IPS DF 4.7 (cell line): Measurements from ENCODE around the gene CKAP4.
"Not testable (repeated sequence)": the region's sequence is repeated elsewhere in the genome, so short reads cannot be mapped to it uniquely, and the experiment has no call there.

Source experiments
- DNase-seq: peaks from one replicate; pipeline ENCODE4 v3.0.0-alpha.2; 2013; ENCODE audit warnings: low spot score; ENCODE audit errors: extremely low read depth

The CKAP4 gene, protein sequence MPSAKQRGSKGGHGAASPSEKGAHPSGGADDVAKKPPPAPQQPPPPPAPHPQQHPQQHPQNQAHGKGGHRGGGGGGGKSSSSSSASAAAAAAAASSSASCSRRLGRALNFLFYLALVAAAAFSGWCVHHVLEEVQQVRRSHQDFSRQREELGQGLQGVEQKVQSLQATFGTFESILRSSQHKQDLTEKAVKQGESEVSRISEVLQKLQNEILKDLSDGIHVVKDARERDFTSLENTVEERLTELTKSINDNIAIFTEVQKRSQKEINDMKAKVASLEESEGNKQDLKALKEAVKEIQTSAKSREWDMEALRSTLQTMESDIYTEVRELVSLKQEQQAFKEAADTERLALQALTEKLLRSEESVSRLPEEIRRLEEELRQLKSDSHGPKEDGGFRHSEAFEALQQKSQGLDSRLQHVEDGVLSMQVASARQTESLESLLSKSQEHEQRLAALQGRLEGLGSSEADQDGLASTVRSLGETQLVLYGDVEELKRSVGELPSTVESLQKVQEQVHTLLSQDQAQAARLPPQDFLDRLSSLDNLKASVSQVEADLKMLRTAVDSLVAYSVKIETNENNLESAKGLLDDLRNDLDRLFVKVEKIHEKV

DNA sequence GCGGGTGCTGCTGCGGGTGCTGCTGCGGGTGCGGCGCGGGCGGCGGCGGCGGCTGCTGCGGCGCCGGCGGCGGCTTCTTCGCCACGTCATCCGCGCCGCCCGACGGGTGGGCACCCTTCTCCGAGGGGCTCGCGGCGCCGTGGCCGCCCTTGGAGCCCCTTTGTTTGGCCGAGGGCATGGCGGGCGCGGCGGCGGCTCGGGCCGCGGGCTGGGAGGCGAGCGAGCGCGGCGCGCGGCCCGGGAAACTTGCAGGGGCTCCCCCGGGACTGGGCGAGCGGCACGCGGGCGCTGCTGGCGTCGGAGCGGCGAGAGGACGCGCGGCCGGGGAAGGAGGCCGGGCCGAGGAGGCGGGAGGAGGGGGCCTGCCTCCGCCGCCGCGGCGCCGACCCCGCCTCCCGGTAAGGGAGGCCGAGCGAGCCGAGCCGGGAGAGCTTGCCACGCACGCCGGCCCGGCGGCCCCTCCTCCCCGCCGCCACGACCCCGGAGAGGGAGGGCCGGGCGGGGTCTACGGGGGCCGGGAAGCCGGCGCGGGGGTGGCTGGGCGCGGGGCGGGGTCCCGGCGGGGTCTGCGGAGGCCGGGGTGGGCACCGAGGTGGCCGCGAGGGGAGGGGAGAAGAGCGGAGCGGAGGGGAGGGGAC, at the start of gene CKAP4:
Gene CKAP4, minus strand, starts transcription at position 347 of the 638 bp plus-strand sequence. Its CDS starts 169 bp downstream, at position 178.
- DNase-seq, result no peak

DNA sequence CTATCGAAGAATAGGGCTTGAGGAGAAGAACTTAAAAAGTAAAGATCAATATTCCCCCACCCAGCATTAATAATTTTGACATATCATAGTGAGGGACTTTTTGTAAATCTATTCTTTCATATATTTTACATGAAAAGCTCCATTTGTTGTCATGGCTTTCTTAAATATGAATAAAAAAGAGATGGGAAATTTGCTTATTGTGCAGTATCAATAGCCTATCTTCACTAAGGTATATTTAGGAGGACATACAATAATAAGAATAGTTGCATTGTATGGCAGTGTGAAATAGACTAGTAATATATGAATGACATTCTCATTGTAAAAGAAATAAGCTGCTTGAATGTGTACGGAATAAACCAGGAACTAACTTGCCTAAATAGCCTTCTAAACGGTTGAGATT, 49.3 kb upstream of the CKAP4 start:
- DNase-seq, result no peak

DNA sequence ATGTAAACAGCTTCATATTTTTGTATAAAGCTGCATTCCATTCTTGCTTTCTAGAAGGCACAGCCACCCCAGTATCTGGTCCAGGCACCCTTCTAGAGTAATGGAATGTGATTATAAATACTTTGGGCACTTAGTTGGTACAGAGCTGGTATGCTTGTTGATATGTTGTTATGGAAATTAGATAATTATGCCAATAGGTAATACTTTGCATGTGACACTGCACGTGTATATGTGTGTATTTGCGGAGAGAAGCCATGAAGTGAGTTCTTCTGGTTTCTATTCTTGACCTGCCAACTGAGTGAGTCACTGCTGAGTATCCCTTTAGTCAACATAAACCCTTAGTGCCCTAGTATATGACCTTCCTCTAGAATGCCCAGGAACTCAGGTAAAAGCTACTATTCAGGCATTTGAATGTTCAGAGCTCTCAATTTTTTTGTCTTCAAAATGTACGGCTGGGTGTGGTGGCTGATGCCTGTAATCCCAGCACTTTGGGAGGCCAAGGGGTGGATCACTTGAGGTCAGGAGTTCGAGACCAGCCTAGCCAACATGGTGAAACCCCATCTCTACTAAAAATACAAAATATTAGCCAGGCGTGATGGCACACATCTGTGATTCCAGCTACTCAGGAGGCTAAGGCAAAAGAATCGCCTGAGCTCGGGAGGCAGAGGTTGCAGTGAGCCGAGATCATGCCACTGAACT, 48.5 kb upstream of the CKAP4 start:
- DNase-seq, result no peak

DNA sequence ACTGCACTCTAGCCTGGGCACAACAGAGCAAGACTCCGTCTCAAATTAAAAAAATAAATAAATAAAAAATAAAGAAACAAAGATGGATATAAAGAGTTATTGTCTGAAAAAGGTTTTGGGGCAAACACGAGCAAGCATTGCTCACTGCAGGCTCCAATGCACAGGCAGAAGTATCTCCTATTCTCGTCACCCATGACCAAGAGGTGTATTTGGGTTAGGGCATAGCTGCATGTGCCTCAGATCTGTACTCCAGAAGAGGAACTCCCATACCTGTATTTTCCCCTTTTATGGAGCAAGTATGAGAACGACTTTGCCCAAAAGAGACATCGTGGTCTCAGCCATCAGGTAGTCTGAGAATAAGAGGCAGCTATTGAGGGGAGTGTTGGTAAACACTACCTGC, 44.5 kb upstream of the CKAP4 start:
- no peak for DNase-seq

DNA sequence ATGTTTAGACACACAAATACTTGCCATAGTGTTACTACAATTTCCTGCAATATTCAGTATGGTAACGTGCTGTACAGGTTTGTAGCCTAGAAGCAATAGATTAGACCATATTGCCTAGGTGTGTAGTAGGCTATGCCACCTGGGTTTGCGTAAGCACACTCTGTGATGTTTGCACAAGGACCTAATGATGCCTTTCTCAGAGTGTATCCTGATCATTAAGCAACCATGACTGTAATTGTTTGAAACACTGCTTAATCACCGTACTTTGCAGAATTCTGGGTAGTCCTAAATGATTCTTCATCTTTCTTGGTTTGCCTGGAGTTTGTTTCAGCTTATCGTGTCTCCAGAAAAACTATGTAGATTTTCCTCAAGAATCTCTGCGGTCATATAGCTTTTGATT, 43.5 kb upstream of the CKAP4 start:
- DNase-seq, result no peak

DNA sequence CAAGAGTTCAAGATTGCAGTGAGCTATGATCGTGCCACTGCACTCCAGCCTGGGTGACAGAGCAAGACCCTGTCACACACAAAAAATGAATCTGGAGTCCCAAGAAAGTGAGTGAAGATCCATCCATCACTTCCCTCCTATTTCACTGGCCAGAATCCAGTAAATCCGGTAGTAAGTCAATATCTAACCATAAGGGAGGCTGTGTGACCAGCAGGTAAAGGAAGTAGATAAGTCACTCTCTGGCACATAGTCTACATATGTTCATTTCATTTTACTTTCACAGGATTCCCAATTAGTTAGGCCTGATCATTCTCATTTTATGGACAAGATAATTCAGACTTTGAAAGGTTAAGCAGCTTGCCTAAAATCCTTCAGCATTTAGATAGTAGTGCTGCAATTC, 42.8 kb upstream of the CKAP4 start:
- DNase-seq, result no peak

DNA sequence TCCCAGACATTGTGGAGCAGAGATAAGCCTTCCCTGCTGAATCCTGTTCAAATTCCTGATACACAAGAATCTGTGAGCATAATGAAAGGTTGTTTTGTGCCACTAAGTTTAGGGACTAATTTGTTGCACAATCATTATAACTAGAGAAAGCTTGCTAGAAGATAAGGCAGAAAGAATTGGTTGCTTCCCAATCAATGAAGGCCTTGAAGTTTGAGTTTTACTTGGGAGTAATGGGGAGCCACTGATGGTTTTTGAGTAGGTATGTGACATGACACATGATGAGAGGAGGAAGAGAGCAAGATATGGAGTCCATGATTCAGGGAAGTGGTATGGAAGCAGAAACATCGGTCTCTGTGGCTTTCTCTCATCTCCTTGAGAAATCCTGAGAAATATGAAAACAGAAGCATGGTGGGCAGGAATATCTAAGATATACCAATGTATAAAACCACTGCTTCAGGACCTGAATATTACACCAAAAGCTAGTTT, 41.4 kb upstream of the CKAP4 start:
- no peak for DNase-seq

DNA sequence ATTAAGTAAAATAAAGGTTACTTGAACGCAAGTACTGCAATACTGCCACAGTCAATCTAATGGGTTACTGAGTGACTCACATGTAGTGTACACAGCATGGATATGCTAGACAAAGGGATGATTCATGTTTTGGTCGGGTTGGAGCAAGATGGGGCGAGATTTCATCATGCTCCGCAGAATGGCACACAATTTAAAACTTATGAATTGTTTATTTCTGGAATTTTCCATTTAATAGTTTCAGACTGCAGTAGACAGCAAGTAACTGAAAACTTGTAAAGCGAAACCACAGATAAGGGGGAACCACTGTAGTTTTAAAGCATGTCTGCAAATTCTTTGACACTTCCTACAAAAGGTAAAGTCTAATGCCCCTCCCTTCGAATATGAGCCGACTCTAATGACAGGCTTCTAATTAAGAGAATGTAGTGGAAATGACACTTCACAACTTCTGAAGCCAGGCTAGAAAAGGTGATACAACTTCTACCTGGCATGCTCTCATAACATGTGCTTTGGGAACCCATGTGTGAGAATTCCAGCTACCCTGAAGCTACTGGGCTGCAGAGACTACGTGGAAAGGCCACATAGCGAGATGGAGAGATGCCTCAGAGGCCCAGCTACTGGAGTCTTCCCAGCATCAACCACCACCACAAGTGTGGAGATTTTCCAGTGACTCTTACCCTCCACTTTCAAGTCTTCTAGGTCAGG, 40.8 kb upstream of the CKAP4 start:
- no peak for DNase-seq

DNA sequence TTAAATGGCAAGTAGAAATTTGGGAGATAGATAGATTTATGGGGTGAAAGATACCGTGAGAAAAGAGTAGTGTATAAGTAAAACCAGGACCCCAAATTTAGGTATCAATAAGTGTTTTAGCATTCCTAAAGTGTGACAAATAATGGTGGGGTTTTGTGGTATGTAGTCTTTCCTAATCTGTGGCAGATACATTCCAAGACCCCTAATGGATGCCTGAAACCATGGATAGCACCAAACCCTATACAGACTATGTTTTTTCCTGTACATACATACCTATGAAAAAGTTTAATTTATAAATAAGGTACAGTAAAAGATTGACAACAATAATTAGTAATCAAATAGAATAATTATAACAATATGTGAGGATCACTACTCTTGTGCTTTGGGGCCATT, 40.3 kb upstream of the CKAP4 start:
- no peak for DNase-seq

DNA sequence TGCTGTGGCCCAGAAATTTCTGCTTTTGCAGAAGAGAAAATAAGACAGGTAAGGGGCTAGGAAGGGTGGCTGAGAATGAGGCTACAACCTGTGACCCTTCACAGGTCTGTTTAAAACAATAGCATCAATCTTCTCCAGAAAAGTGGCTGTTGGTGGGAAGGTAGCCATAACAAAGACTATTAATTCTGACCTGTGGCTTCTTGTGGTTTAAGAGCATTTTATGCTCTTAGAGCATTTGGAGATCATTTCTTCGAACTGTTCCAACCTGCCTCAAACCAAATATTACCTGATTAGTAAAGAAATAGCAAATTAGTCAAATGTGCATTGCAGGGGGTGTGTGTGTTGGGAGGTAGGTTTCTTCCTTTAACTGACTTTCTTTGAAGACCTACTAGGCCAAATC, 39.5 kb upstream of the CKAP4 start:
- DNase-seq, result no peak

DNA sequence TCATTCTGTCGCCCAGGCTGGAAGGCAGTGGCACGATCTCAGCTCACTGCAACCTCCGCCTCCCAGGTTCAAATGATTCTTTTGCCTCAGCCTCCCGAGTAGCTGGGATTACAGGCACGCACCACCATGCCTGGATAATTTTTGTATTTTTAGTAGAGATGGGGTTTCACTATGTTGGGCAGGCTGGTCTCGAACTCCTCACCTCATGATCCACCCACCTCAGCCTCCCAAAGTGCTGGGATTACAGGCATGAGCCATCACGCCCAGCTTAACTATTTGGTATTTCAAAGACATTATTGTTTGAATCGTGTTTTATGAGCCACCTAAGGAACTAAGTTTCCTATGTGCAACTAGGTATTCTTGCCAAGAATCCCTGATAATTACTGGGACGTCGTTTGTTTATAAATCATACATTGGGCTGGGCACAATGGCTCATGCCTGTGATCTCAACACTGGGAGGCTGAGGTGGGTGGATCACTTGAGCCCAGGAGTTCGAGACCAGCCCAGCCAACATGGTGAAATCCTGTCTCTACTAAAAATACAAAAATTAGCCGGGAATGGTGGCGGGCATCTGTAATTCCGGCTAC, 38.8 kb upstream of the CKAP4 start:
- DNase-seq, result not testable (repeated sequence)

DNA sequence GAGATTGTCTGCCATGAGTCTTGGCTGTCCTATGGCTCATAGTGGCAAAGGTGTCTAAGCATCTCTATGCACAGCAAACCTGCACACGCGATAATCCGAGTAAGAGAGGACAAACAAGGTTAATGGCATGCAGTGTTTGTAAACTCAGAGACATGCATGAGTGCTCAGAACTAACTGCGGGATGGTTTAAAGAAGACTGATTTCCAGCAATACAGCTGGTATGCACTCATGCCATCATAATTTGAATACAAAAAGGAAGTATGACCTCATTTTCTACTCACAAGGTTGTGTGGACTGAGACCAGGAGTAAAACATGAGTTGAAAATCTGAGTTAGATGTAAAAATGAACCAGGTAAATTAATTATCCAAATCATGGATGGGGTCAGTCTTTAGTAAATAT, 38.2 kb upstream of the CKAP4 start:
- no peak for DNase-seq

DNA sequence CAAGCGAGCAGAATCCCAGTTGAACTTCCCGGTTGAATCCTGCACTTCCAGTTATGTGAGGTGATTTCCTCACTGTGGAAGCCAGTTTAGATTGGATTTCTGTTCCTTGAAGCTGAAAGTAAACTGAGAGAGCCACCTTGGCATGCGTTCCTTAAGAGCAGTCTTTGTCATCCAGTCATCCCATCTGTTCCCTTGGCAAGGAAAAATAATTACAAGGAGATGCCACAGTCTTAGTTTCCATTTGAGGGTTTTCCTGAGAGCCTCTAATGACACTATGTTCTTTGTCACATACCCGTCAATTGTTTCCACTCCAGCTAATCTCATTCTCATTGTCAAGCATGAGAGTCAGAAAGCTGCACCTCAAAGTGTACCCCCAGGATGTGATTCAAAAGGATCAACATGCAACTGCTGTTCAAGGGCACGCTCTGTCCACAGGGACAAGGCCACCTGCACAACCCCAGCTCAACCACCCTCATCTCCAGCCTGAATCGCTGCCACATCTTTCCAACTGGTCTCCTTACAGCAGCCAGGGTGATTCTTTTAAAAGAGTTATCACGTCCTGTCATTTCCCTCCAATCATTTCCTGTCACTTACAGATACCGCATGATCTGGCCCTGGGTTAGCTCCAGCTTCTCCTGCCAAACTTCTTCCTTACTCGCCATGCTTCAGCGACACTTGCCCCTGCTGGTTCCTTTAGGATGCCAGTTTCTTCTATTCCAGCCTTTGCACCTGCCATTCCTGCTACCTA, 36.7 kb upstream of the CKAP4 start:
- DNase-seq, result no peak

DNA sequence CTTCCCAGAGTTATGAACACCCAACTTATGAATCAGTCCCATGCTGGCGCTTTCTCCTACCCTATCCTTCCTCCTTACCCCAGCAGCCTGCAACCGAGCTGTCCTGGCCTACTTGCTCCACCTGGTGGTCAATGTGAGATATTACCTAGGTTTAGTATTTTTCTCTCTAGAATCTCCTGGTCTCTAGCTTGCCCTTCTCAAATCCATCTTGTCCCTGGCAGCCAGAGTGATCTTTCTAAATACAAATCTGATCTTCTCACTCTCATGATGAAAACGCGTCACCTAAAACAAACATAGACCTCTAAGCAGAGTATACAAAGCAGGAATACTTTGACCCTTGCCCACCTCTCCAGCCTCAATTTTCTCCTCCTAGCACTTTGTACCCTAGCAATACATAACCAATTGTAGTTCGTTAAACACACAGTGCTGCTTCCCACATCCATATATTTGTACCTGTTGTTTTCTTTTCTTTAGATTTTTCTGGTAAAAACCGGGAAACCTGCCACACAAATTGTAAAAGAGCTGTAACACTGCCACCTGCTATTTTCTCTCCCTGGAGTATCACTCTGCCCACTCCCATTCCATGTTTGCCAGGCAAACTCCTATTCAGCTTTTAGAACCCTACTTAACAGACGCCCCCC, 34.8 kb upstream of the CKAP4 start:
- no peak for DNase-seq

DNA sequence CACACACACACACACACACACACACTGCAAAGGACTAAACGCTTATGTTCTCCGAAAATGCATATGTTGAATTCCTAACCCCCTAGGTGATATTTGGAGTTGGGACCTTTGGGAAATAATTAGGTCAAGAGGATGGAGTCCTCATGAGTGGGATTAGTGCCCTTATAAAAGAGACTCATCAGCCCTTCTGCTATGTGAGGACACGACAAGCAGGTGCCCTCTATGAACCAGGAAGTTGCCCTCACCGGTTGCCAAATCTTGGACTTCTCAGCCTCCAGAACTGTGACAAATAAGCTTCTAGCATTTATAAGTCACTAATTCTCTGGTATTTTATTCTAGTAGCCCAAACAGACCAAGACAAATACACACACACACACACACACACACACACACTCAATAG, 34.0 kb upstream of the CKAP4 start:
- no peak for DNase-seq

DNA sequence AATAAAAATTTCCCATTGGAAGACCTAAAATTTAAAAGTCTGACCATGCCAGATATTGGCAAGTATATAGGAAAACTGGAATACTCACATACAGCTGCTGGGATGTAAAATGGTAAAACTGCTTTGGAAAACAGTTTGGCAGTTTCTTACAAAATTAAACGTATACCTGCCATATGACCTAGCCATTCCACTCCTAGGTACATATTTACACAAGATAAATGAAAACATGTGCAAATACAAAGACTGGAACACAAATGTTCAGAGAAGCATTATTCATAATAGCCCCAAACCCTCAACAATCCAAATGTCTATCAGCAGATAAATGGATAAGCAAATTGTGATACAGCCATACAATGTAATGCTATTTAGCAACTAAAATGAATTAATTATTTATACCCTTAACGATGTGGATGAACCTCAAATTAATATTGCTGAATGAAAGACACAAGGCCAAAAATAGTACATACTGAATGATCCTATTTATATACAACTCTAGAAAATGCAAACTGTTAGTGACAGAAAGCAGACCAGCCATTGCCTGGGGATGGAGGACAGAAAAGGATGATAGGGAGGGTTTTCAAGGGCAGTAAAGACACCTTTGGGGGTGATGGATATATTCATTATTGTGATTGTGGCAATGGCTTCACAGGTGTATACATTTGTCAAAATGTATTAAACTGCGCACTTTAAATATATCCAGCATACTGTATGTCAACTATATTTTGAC, 33.4 kb upstream of the CKAP4 start:
- no peak for DNase-seq

DNA sequence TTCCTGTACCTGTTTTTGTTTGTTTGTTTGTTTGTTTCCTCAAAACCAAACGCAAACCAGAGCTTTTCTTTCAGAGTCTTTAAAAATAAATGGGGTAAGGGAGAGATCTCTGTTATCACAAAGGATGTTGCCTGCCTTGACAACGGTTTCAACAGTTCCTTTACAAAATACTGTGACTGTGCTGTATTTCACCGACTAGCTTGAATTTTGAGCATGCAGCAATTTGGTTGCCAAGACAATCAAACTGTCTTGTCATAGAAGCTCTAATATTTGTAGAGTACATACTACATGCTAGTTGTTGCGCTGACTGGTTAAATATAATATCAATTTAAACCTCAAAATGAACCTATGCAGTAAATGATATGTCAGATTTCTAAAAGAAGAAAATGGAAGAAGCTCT, 32.3 kb upstream of the CKAP4 start:
- no peak for DNase-seq

DNA sequence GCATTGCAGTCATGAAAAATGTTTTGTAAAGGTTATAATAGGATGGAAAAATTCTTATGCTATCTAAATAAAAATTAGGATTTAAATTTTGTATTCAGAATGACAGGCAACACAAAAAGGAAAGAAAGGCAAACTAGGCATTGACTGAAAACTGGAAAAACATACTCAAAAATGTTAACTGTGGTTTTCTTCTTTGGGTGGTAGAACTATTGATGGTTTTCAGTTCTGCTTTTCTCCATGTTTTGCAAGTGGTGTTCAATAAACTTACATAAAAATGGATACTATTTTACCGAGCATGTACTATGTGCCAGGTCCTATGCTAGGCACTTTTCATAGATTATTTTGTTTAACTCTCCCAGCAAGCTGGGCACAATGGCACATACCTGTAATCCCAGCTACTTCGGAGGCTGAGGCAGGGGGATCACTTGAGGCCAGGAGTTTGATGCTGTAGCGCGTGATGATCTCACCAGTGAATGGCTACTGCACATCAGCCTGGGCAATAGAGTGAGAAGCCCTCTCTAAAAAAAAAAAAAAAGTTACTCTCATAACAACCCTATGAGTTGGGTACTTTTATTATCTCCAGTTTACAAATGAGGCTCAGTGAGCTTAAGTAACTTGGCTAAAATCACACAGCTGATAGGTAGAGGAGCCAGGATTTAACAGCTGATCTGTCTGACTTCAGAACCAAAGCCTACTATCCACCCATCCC, 28.4 kb upstream of the CKAP4 start:
- no peak for DNase-seq
